ENCODE results near the gene KIAA0232. TPM values are rescaled to one million over a fixed set of nuclear protein-coding genes. Genes with fewer than 3 reads are reported as not detected.

Gene KIAA0232
- total and polyA plus RNA-seq, 8 donors: 4.0 to 12.4 (median 8.8) TPM

GRCh38 chr4:6932475-6932874 lies 149.9 kb downstream of the KIAA0232 start:
- FAIRE-seq (no peak), DNase-seq (no peak), ATAC-seq (no peak)
- no peaks in the 10 kb centered on the region for H3K36me3 ChIP-seq
- no peak overlapping the region for H3K27ac ChIP-seq
- H3K4me1 ChIP-seq: peaks cover 0 to 3% (median 0%) of the 10 kb centered on the region in 3 donors
- intact Hi-C loops (cut with DNase I): no loop called here
- TF ChIP-seq CTCF (IDR thresholded peaks at IDR 0.05): no peak
- H3K9me3 ChIP-seq: no peaks in the 10 kb centered on the region
- no peak overlapping the region for H3K4me3 ChIP-seq
- no peaks in the 10 kb centered on the region for H3K27me3 ChIP-seq
- 97 to 98% methylated on average over 3 of the region's 3 CpGs for WGBS, 2 donors

- Histone ChIP-seq H3K27ac (no peak overlapping the region), H3K36me3 (no peaks in the 10 kb centered on the region), H3K9me3 (no peaks in the 10 kb centered on the region), H3K4me3 (no peak overlapping the region), H3K27me3 (no peaks in the 10 kb centered on the region), H3K4me1 (peaks cover 0 to 3% (median 0%) of the 10 kb centered on the region in 3 donors)
- FAIRE-seq (no peak), DNase-seq (peak in 1 of 6 donors; percentile 13), ATAC-seq (no peak)
- 95 to 99% methylated on average over 3 of the region's 3 CpGs for WGBS, 2 donors
- no peak for TF ChIP-seq CTCF (IDR thresholded peaks at IDR 0.05)
- intact Hi-C loops (cut with DNase I): no loop called here
These were observed 150.4 kb downstream of the KIAA0232 start for GRCh38 chr4:6932918-6933317.

Other genes starting within 250 kb of the KIAA0232 start
- 10 to 100 TPM; 14.6 to 22.9 (median 17.4) TPM for gene MAN2B2, start 207.5 kb upstream of the KIAA0232 start, total RNA-seq
- 10 to 100 TPM; 12.7 to 14.7 TPM for gene MAN2B2, start 207.5 kb upstream of the KIAA0232 start, polyA plus RNA-seq
- gene MRFAP1, start 142.0 kb upstream of the KIAA0232 start, total RNA-seq: 100 to 1,000 TPM in 4 of 6 donors, 10 to 100 TPM in 2; 70.2 to 120 (median 108) TPM
- gene MRFAP1, start 142.0 kb upstream of the KIAA0232 start, polyA plus RNA-seq: 100 to 1,000 TPM in 1 of 2 donors, 10 to 100 TPM in 1; 85.2 to 178 TPM
- gene S100P, start 88.8 kb upstream of the KIAA0232 start, total RNA-seq: 10 to 100 TPM in 1 of 6 donors, 1 to 10 TPM in 1, not detected in 4; 1.7 to 15.7 TPM
- 1 to 10 TPM in 1 of 2 donors, under 1 TPM in 1; 0.42 to 1.3 TPM for gene S100P, start 88.8 kb upstream of the KIAA0232 start, polyA plus RNA-seq
- 10 to 100 TPM; 12.4 to 26.6 (median 20.4) TPM for gene MRFAP1L1, start 72.9 kb upstream of the KIAA0232 start, total RNA-seq
- 10 to 100 TPM; 23.5 to 39.8 TPM for gene MRFAP1L1, start 72.9 kb upstream of the KIAA0232 start, polyA plus RNA-seq
- gene BLOC1S4, start 66.6 kb upstream of the KIAA0232 start, total RNA-seq: 1 to 10 TPM; 3.7 to 7.1 (median 5.1) TPM
- 1 to 10 TPM; 3.3 to 8.4 TPM for gene BLOC1S4, start 66.6 kb upstream of the KIAA0232 start, polyA plus RNA-seq
- gene TBC1D14, start 127.1 kb downstream of the KIAA0232 start, total RNA-seq: 10 to 100 TPM; 11.6 to 23.9 (median 15.2) TPM
- gene TBC1D14, start 127.1 kb downstream of the KIAA0232 start, polyA plus RNA-seq: 10 to 100 TPM in 1 of 2 donors, 1 to 10 TPM in 1; 8.9 to 16.2 TPM